ENCODE measurements around the gene PAIP2. TPM values are rescaled to one million over a fixed set of nuclear protein-coding genes. Genes with fewer than 3 reads are reported as not detected.

The PAIP2 gene
- total and polyA plus RNA-seq, 10 donors: 73.2 to 119 (median 92.6) TPM

DNA sequence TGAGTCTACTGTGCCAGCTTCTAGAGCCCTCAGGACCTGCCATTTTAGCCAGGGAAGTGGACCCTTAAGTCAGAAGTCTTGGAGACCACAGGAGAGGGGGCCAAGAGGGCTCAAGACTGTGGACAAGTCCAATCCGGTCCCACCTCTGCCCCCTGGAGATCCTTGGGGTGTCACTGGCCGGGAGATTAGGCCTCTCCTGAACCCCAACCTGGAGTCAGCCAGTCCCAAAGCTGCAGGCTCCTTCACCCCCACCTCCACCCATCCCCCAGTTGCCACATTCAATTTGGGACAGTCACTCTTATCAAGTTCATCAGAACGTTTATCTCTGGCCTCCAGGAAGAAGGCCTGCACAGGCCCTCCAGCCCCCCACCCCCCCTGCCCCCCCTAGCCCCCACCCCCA is 41.2 kb downstream of the PAIP2 start:
- Histone ChIP-seq H3K4me1 (peaks cover 17 to 61% (median 39%) of the 10 kb centered on the region in 6 donors), H3K4me3 (no peak overlapping the region), H3K27me3 (replicated peaks in 1 of 7) (no peaks in the 10 kb centered on the region), H3K36me3 (peaks cover 0 to 9% (median 0%) of the 10 kb centered on the region in 6 donors), H3K27ac (no peak overlapping the region), H3K9me3 (no peaks in the 10 kb centered on the region)
- TF ChIP-seq, protein P1, sequence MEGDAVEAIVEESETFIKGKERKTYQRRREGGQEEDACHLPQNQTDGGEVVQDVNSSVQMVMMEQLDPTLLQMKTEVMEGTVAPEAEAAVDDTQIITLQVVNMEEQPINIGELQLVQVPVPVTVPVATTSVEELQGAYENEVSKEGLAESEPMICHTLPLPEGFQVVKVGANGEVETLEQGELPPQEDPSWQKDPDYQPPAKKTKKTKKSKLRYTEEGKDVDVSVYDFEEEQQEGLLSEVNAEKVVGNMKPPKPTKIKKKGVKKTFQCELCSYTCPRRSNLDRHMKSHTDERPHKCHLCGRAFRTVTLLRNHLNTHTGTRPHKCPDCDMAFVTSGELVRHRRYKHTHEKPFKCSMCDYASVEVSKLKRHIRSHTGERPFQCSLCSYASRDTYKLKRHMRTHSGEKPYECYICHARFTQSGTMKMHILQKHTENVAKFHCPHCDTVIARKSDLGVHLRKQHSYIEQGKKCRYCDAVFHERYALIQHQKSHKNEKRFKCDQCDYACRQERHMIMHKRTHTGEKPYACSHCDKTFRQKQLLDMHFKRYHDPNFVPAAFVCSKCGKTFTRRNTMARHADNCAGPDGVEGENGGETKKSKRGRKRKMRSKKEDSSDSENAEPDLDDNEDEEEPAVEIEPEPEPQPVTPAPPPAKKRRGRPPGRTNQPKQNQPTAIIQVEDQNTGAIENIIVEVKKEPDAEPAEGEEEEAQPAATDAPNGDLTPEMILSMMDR (IDR thresholded peaks at IDR 0.05 in 8 of 11, conservative IDR thresholded peaks at IDR 0.05 in 3 of 11): no peak
- TF ChIP-seq POLR2A (IDR thresholded peaks at IDR 0.05): no peak
- TF ChIP-seq POLR2AphosphoS5 (IDR thresholded peaks at IDR 0.05): no peak
- intact Hi-C loops (cut with DNase I; ENCODE audit: low total_unique reads): loop anchor here (10.0 kb wide), 1 partner anchor 88 kb away; the partner anchor contains the start of gene MATR3
- DNase-seq: no peak
- 52 to 62% (median 56%) methylated on average over 3 of the region's 3 CpGs for WGBS, 5 donors

DNA sequence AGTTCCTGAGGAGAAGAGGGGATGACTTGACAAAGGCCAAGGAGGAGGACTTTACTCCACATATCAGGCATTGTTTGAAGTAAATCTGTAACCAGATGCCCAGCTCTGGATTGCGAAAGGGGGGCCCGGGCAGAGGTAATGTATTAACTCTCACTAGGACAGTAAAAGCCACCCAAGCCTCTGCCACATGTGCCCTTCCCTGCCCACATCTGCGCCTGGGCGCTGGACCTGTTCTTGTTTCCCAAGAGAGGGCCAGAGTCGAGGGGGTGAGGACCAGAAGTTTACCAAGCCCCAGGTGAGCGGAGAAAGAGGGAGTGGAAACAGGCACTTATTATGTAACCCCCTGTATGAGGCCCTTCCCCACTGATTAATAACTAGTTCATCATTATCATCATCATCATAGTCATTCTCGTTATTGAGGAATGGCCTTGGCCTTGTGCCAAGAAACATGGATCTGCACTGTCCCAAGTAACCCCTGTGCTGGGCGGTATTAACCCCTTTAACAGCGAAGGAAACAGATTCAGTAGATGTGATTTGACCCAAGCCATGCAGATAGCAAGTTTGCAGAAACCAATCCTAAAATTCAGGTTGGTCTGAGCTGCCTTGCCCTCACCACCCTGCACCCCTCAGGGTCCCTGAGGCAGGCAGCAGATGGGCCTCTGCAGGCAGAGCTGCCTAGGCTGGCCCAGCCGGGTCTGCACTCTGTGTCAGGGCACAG is 41.8 kb downstream of the PAIP2 start, which contains the start of gene SLC23A1:
Gene SLC23A1, minus strand, starts transcription at position 23 of the 718 bp plus-strand sequence. CDS start 44 bp downstream, outside the sequence.
- Histone ChIP-seq H3K4me1 (peaks cover 23 to 67% (median 46%) of the 10 kb centered on the region in 6 donors), H3K36me3 (peaks cover 0 to 3% (median 0%) of the 10 kb centered on the region in 6 donors), H3K27me3 (replicated peaks in 1 of 7) (no peaks in the 10 kb centered on the region), H3K4me3 (no peak within 1 kb of the TSS), H3K27ac (peak within 1 kb of the TSS in 5 of 8 donors; percentile 71 to 91 (median 80)), H3K9me3 (no peaks in the 10 kb centered on the region)
- DNase-seq: peak; percentile 56
- intact Hi-C loops (cut with DNase I; ENCODE audit: low total_unique reads): loop anchor here (10.0 kb wide), 1 partner anchor 89 kb away; the partner anchor contains the start of gene MATR3
- 72 to 78% (median 77%) methylated on average over 10 of the region's 10 CpGs for WGBS, 5 donors
- TF ChIP-seq POLR2AphosphoS5 (IDR thresholded peaks at IDR 0.05) (no peak), POLR2A (IDR thresholded peaks at IDR 0.05) (no peak)
- TF ChIP-seq, protein P1 (IDR thresholded peaks at IDR 0.05 in 8 of 11, conservative IDR thresholded peaks at IDR 0.05 in 3 of 11): no peak

DNA sequence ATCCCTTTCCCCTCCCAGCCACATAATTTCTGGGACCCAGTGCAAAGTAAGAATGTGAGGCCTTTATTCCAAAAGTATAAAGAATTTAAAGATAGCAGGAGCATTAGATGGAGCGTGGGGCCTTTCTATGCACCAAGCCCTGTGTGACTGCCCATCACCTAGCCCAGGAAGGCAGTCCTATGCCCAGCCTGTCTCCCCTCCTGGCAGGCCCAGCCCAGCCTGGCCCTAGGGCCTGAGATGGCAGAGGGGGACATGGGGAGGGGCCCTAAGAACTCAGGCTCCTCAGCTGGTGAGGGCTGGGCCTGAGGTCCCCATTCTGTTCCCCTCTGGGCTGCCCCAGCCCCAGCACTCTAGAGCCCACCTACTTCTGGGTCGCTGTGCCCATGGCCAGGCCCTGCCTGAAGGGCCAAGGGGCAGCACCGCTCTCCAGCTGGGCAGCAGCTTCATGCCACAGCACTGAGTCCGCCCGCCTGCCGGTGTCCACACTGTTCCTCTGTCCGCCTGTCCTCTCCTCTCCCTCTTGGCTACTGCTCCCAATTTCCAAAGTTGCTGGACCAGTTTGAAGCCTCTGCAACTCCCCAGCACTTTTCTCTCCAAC is 42.4 kb downstream of the PAIP2 start:
- Histone ChIP-seq H3K36me3 (no peaks in the 10 kb centered on the region), H3K4me1 (peaks cover 28 to 74% (median 52%) of the 10 kb centered on the region in 6 donors), H3K9me3 (no peaks in the 10 kb centered on the region), H3K27me3 (replicated peaks in 1 of 7) (no peaks in the 10 kb centered on the region), H3K27ac (peak overlapping the region in 6 of 8 donors; percentile 71 to 91 (median 80)), H3K4me3 (no peak overlapping the region)
- WGBS, 5 donors: 86 to 99% (median 98%) methylated on average over 6 to 7 of the region's 7 CpGs
- intact Hi-C loops (cut with DNase I; ENCODE audit: low total_unique reads): loop anchor here (10.0 kb wide), 1 partner anchor 89 kb away; the partner anchor contains the start of gene MATR3
- DNase-seq: peak; percentile 76
- no peak for TF ChIP-seq POLR2A (IDR thresholded peaks at IDR 0.05)
- peak in 1 of 3 donors; percentile 16 for TF ChIP-seq POLR2AphosphoS5 (IDR thresholded peaks at IDR 0.05)

DNA sequence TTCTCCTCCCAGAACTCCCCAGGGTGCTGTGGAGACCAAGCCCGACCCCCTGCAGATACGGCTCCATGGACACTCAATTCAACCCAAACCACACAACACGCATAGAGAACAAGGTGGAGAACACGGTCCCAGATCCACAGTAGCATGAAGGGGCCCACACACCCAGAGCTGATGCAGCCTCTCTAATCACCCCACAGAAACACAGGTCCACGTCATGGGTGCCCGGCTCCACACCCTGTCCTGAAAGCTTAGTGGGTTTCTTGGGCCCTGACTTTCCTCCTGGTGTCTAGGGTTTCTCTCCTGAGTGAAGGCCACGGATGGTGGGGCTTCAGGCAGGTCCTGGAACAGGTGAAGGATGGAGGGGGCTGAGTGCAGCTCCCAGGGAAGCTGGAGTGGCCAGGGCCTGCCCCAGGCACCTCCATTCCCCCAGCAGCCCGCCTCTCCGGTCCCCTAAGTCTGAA is 43.0 kb downstream of the PAIP2 start:
- 55 to 73% (median 61%) methylated on average over 8 to 9 of the region's 9 CpGs for WGBS, 5 donors
- TF ChIP-seq, protein P1 (IDR thresholded peaks at IDR 0.05 in 8 of 11, conservative IDR thresholded peaks at IDR 0.05 in 3 of 11): no peak
- no peak for TF ChIP-seq POLR2AphosphoS5 (IDR thresholded peaks at IDR 0.05)
- TF ChIP-seq POLR2A (IDR thresholded peaks at IDR 0.05): no peak
- Histone ChIP-seq H3K9me3 (no peaks in the 10 kb centered on the region), H3K4me1 (peaks cover 28 to 79% (median 58%) of the 10 kb centered on the region in 6 donors), H3K4me3 (peak overlapping the region; percentile 3 to 66 (median 30)), H3K36me3 (no peaks in the 10 kb centered on the region), H3K27me3 (replicated peaks in 1 of 7) (no peaks in the 10 kb centered on the region), H3K27ac (peak overlapping the region; percentile 47 to 91 (median 79))
- DNase-seq: peak; percentile 60
- intact Hi-C loops (cut with DNase I; ENCODE audit: low total_unique reads): loop anchor here (10.0 kb wide), 1 partner anchor 90 kb away; the partner anchor contains the start of gene MATR3
